ENCODE results near the gene OGFRL1. TPM values are rescaled to one million over a fixed set of nuclear protein-coding genes. Genes with fewer than 3 reads are reported as not detected.

Gene OGFRL1
- polyA plus RNA-seq (2013, experiment 1 of 2): 5.6 TPM
- 5.9 TPM for polyA plus RNA-seq (2013, experiment 2 of 2)

DNA sequence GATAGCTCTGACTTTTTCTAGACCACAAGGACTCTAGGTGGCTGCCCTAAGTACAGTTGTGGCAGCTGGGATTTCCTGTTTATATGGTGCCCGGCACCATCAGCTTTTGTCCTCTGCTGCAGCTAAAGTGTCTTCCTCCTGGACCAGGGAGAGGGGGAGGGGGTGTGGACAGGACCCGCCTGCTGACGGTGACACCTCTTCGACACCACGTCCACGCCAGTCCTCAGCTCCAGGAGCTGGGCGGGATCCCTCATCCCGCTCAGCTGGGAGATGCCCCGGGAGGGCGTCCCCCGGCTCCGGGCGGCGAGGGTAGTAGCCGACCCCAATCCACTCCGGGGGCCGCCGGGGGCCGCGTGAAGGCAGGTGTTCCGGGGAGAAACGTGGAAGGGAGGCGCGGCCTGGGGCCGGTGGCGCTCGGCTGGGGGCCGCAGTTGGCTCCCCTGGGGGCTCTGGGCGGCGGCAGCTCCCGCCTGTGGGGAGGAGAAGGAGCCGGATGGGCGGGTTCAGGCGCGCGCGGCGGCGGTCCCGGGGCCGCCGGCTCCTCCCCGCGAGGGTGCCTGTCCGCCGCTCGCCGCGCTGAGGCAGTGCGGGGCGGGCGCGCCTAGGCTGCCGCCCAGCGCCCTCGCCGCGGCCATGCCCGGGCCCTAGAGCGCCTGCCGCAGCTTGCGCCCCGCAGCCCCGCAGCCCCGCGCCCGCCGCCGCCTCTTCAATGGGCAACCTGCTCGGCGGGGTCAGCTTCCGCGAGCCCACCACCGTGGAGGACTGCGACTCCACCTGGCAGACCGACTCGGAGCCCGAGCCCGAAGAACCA is at the start of gene OGFRL1:
Gene OGFRL1, plus strand, starts transcription at position 584 of the 811 bp plus-strand sequence. Its CDS starts 126 bp downstream, at position 710.
- H2AK5ac ChIP-seq (ENCODE audit: low read length): no peak within 1 kb of the TSS
- peak within 1 kb of the TSS; percentile 52 for H3K4me3 ChIP-seq (ENCODE audit: low read length)
- H4K5ac ChIP-seq (ENCODE audit: low read length): no peak within 1 kb of the TSS
- H3K4me1 ChIP-seq (ENCODE audit: control insufficient read depth, low read depth, low read length): peaks cover 2% of the 10 kb centered on the region
- no peaks in the 10 kb centered on the region for H3K36me3 ChIP-seq (ENCODE audit: control insufficient read depth, insufficient read depth, low read length)
- H3K9ac ChIP-seq (ENCODE audit: low read length): peak within 1 kb of the TSS; percentile 83
- peak within 1 kb of the TSS; percentile 60 for H3K27ac ChIP-seq (ENCODE audit: low read depth, low read length)
- H3K56ac ChIP-seq (ENCODE audit: low read length): peak within 1 kb of the TSS; percentile 91
- no peaks in the 10 kb centered on the region for H3K79me2 ChIP-seq (ENCODE audit: control insufficient read depth, insufficient read depth, low read length)
- peak within 1 kb of the TSS; percentile 90 for H3K23ac ChIP-seq (ENCODE audit: low read length)
- H3K27me3 ChIP-seq (ENCODE audit: insufficient read depth, low read length, poor library complexity): no peaks in the 10 kb centered on the region
- H3K79me1 ChIP-seq (ENCODE audit: low read length): peaks cover 2% of the 10 kb centered on the region
- H2BK5ac ChIP-seq (ENCODE audit: low read length): no peak within 1 kb of the TSS
- H2BK15ac ChIP-seq (replicated peaks; ENCODE audit: low read depth): peak within 1 kb of the TSS; percentile 98
- peak within 1 kb of the TSS; percentile 99 for H3K4ac ChIP-seq (ENCODE audit: low read depth, low read length)
- peak within 1 kb of the TSS; percentile 78 for H2BK120ac ChIP-seq (ENCODE audit: low read depth, low read length)
- peak within 1 kb of the TSS; percentile 94 for H4K8ac ChIP-seq (ENCODE audit: low read depth, low read length)
- peak; percentile 77 for DNase-seq
- H3K4me2 ChIP-seq (ENCODE audit: low read length): peak within 1 kb of the TSS; percentile 56
- no CpG with 5 or more reads among the region's 79 CpGs for WGBS (ENCODE audit: extremely low coverage, insufficient coverage, low lambda C conversion rate)
- H3K18ac ChIP-seq (ENCODE audit: low read length): peak within 1 kb of the TSS; percentile 100

DNA sequence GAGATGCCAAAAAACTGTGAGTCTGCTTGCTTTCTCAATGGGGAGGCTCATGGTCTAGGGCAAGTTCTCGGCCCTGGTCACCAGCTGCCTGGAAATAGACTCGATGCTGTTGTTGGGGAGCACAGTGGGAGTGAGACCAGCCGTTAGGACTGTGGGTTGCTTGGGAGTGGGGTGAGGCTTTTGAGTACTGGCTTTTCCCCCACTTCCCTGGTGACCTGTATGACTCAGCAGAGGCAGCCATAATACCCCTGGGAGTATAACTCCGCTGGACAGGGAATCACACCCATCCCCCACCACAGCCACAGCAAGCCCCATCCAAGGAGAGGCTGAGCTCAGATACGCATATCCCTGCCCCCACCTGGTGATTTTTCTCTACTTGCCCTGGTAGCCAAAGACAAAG is 48.9 kb upstream of the OGFRL1 start:
- Histone ChIP-seq H3K4me1 (ENCODE audit: control insufficient read depth, low read depth, low read length) (no peaks in the 10 kb centered on the region), H4K8ac (ENCODE audit: low read depth, low read length) (no peak overlapping the region), H3K18ac (ENCODE audit: low read length) (no peak overlapping the region), H3K4me3 (ENCODE audit: low read length) (no peak overlapping the region), H3K56ac (ENCODE audit: low read length) (no peak overlapping the region), H3K79me2 (ENCODE audit: control insufficient read depth, insufficient read depth, low read length) (no peaks in the 10 kb centered on the region), H3K4ac (ENCODE audit: low read depth, low read length) (no peak overlapping the region), H3K27ac (ENCODE audit: low read depth, low read length) (no peak overlapping the region), H2BK15ac (replicated peaks; ENCODE audit: low read depth) (no peak overlapping the region), H3K79me1 (ENCODE audit: low read length) (no peaks in the 10 kb centered on the region), H2AK5ac (ENCODE audit: low read length) (no peak overlapping the region), H2BK5ac (ENCODE audit: low read length) (no peak overlapping the region), H3K27me3 (ENCODE audit: insufficient read depth, low read length, poor library complexity) (no peaks in the 10 kb centered on the region), H3K36me3 (ENCODE audit: control insufficient read depth, insufficient read depth, low read length) (no peaks in the 10 kb centered on the region), H4K5ac (ENCODE audit: low read length) (no peak overlapping the region), H3K9ac (ENCODE audit: low read length) (no peak overlapping the region), H3K4me2 (ENCODE audit: low read length) (no peak overlapping the region), H3K23ac (ENCODE audit: low read length) (no peak overlapping the region), H2BK120ac (ENCODE audit: low read depth, low read length) (no peak overlapping the region)
- peak; percentile 32 for DNase-seq
- no CpG with 5 or more reads among the region's 5 CpGs for WGBS (ENCODE audit: extremely low coverage, insufficient coverage, low lambda C conversion rate)

DNA sequence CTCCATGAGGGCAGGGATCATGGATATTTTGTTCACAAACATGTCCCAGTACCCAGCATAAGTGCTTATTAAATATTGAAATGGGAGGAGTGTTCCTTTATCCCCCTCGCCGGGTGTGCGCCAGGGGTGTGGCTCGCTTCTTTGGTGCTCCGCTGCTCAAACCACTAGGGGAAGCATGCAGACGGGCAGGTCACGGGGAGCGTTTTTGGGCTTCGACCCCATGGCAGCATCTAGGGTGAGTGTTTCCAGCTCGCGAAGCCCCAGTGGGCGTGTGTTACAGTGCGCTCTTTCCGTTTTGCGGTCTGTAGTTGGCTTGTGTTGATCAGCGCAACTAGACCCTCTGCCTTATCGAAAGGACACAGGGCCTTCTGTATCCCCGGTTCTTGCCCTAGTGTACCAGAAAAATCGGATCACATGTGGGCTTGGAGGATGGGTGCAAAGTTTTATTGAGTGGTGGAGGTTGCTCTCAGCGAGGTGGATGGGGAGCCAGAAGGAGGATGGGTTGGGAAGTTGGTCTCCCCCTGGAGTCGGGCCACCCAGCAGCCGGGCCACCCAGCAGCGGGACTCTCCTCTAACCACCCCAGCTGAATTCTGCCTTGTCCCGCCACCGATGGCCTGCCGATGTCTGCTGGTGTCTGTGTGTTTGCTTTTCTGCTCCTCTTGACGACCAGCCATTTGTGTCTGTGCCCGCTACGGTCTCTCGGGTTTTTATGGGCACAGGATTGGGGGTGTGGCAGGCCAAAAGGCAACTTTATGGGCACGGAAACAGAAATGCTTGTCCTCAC is 43.2 kb upstream of the OGFRL1 start:
- Histone ChIP-seq H2BK15ac (replicated peaks; ENCODE audit: low read depth) (no peak overlapping the region), H3K18ac (ENCODE audit: low read length) (no peak overlapping the region), H4K5ac (ENCODE audit: low read length) (no peak overlapping the region), H3K56ac (ENCODE audit: low read length) (no peak overlapping the region), H3K4ac (ENCODE audit: low read depth, low read length) (no peak overlapping the region), H3K23ac (ENCODE audit: low read length) (no peak overlapping the region), H2AK5ac (ENCODE audit: low read length) (no peak overlapping the region), H3K9ac (ENCODE audit: low read length) (no peak overlapping the region), H3K27me3 (ENCODE audit: insufficient read depth, low read length, poor library complexity) (no peaks in the 10 kb centered on the region), H2BK5ac (ENCODE audit: low read length) (no peak overlapping the region), H3K4me2 (ENCODE audit: low read length) (no peak overlapping the region), H3K79me1 (ENCODE audit: low read length) (no peaks in the 10 kb centered on the region), H2BK120ac (ENCODE audit: low read depth, low read length) (no peak overlapping the region), H3K4me1 (ENCODE audit: control insufficient read depth, low read depth, low read length) (peaks cover 2% of the 10 kb centered on the region), H3K27ac (ENCODE audit: low read depth, low read length) (no peak overlapping the region), H3K79me2 (ENCODE audit: control insufficient read depth, insufficient read depth, low read length) (no peaks in the 10 kb centered on the region), H3K4me3 (ENCODE audit: low read length) (no peak overlapping the region), H3K36me3 (ENCODE audit: control insufficient read depth, insufficient read depth, low read length) (no peaks in the 10 kb centered on the region), H4K8ac (ENCODE audit: low read depth, low read length) (no peak overlapping the region)
- no peak for DNase-seq
- WGBS (ENCODE audit: extremely low coverage, insufficient coverage, low lambda C conversion rate): no CpG with 5 or more reads among the region's 31 CpGs

DNA sequence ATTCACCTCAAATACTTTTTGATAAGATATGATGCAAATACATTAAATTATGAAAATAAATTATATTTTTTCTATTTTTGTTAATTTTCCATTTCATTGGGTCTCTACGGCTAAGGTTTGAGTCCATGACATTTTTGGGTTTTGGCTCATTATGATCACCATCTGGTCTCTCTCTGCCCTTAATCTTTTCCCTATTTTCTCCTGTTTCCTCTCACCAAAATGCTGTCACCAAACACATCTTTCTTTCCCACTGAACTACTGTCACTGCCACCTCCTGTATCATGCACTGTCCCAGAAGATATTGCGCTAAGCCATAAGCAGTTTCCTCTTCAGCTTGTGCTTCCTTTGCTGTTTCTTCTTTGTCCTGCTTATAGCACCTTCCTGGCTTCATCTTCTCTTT is 42.0 kb upstream of the OGFRL1 start:
- Histone ChIP-seq H3K4me2 (ENCODE audit: low read length) (no peak overlapping the region), H3K36me3 (ENCODE audit: control insufficient read depth, insufficient read depth, low read length) (no peaks in the 10 kb centered on the region), H3K4me1 (ENCODE audit: control insufficient read depth, low read depth, low read length) (peaks cover 2% of the 10 kb centered on the region), H3K56ac (ENCODE audit: low read length) (no peak overlapping the region), H3K4me3 (ENCODE audit: low read length) (no peak overlapping the region), H3K79me1 (ENCODE audit: low read length) (no peaks in the 10 kb centered on the region), H2BK120ac (ENCODE audit: low read depth, low read length) (no peak overlapping the region), H2BK15ac (replicated peaks; ENCODE audit: low read depth) (no peak overlapping the region), H4K8ac (ENCODE audit: low read depth, low read length) (no peak overlapping the region), H3K27me3 (ENCODE audit: insufficient read depth, low read length, poor library complexity) (no peaks in the 10 kb centered on the region), H3K18ac (ENCODE audit: low read length) (no peak overlapping the region), H3K9ac (ENCODE audit: low read length) (no peak overlapping the region), H2AK5ac (ENCODE audit: low read length) (no peak overlapping the region), H3K27ac (ENCODE audit: low read depth, low read length) (no peak overlapping the region), H2BK5ac (ENCODE audit: low read length) (no peak overlapping the region), H4K5ac (ENCODE audit: low read length) (no peak overlapping the region), H3K23ac (ENCODE audit: low read length) (no peak overlapping the region), H3K79me2 (ENCODE audit: control insufficient read depth, insufficient read depth, low read length) (no peaks in the 10 kb centered on the region), H3K4ac (ENCODE audit: low read depth, low read length) (no peak overlapping the region)
- DNase-seq: no peak
- no CpG with 5 or more reads among the region's 2 CpGs for WGBS (ENCODE audit: extremely low coverage, insufficient coverage, low lambda C conversion rate)

DNA sequence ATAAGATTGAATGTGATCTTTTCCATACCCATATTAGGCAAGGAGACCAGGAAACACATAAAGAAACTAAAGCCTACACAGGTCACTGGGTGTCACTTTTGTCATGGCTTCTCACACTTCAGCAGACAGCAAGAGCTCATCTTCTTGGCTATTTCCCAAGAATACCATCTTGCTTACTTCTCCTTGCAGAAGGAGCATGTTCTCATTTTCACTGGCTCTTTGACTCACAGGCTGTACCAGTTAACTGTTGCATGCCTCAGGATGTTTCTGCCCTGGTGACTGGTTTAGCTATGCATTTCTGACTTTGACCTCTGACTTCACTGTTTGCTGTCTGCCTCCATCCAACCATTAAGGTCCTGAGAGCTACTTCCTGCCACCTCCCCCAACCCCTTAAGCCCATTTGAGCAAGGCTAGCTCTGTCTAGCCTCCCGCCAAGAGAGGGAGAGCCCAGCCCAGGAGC is 40.3 kb upstream of the OGFRL1 start:
- Histone ChIP-seq H4K5ac (ENCODE audit: low read length) (no peak overlapping the region), H3K4me2 (ENCODE audit: low read length) (no peak overlapping the region), H3K36me3 (ENCODE audit: control insufficient read depth, insufficient read depth, low read length) (no peaks in the 10 kb centered on the region), H3K18ac (ENCODE audit: low read length) (no peak overlapping the region), H3K9ac (ENCODE audit: low read length) (no peak overlapping the region), H3K4me3 (ENCODE audit: low read length) (no peak overlapping the region), H3K23ac (ENCODE audit: low read length) (no peak overlapping the region), H2AK5ac (ENCODE audit: low read length) (no peak overlapping the region), H2BK120ac (ENCODE audit: low read depth, low read length) (no peak overlapping the region), H3K79me2 (ENCODE audit: control insufficient read depth, insufficient read depth, low read length) (no peaks in the 10 kb centered on the region), H3K27me3 (ENCODE audit: insufficient read depth, low read length, poor library complexity) (no peaks in the 10 kb centered on the region), H3K56ac (ENCODE audit: low read length) (peak overlapping the region; percentile 59), H3K4me1 (ENCODE audit: control insufficient read depth, low read depth, low read length) (peaks cover 2% of the 10 kb centered on the region), H4K8ac (ENCODE audit: low read depth, low read length) (no peak overlapping the region), H3K4ac (ENCODE audit: low read depth, low read length) (no peak overlapping the region), H3K79me1 (ENCODE audit: low read length) (no peaks in the 10 kb centered on the region), H2BK15ac (replicated peaks; ENCODE audit: low read depth) (no peak overlapping the region), H3K27ac (ENCODE audit: low read depth, low read length) (peak overlapping the region; percentile 62), H2BK5ac (ENCODE audit: low read length) (peak overlapping the region; percentile 12)
- peak; percentile 93 for DNase-seq
- WGBS (ENCODE audit: extremely low coverage, insufficient coverage, low lambda C conversion rate): no CpG with 5 or more reads among the region's 1 CpG

All from mesendoderm (in vitro differentiated cells).